ENCODE data around the gene CATSPER1. TPM values are rescaled to one million over a fixed set of nuclear protein-coding genes. Genes with fewer than 3 reads are reported as not detected.

Gene CATSPER1
- total and polyA plus RNA-seq, 2 donors (not counting 3 experiments of a cell fraction or from before 2014, with no cell fraction given): 0.68 to 1.0 TPM

GRCh38 chr11:66037327-66037726 is 11.0 kb upstream of the CATSPER1 start:
- Histone ChIP-seq H3K4me3 (replicated peaks in 1 of 3; ENCODE audit: insufficient read depth in 1 of 3, low read depth in 1 of 3, low read length in 3 of 3) (no peak overlapping the region), H4K20me1 (replicated peaks; ENCODE audit: control insufficient read depth, extremely low read depth, insufficient read depth, low read length) (no peaks in the 10 kb centered on the region), H3K9me1 (replicated peaks; ENCODE audit: control insufficient read depth, extremely low read depth, insufficient read depth, low read length) (no peaks in the 10 kb centered on the region), H3K27me3 (ENCODE audit: control insufficient read depth in 2 of 2, insufficient read depth in 2 of 2, low read length in 2 of 2) (peaks cover 0 to 10% of the 10 kb centered on the region in 2 experiments), H3K4me1 (ENCODE audit: control insufficient read depth, extremely low read depth, insufficient read depth, low read length) (no peaks in the 10 kb centered on the region), H3K27ac (ENCODE audit: insufficient read depth, low read depth, low read length) (no peak overlapping the region), H3K36me3 (ENCODE audit: control insufficient read depth in 2 of 2, extremely low read depth in 1 of 2, insufficient read depth in 2 of 2, low read length in 2 of 2) (no peaks in the 10 kb centered on the region), H3K4me2 (ENCODE audit: insufficient read depth, low read length) (no peak overlapping the region), H3K9ac (replicated peaks; ENCODE audit: extremely low read depth, insufficient read depth, low read length) (no peak overlapping the region), H2AFZ (ENCODE audit: low read depth, low read length) (no peak overlapping the region), H3K79me2 (ENCODE audit: control insufficient read depth, insufficient read depth, low read length) (no peaks in the 10 kb centered on the region), H3K9me3 (replicated peaks; ENCODE audit: control insufficient read depth, insufficient read depth, low read length) (no peaks in the 10 kb centered on the region)
- CTCF ChIA-PET: interaction anchor here (1.5 to 3.3 kb wide), 2 partner anchors 8 to 15 kb away, joined by 6 to 18 read pairs; no protein-coding TSS in a partner anchor
- BruUV-seq (replicated peaks): no TSS peak
- intact Hi-C loops (cut with micrococcal nuclease) (no loop called here), dilution Hi-C loops (cut with MboI; ENCODE audit: extremely low pct_ligation_motif_present, low sequenced_read_pairs) (no loop called here)
- DNase-seq (ENCODE audit: low read depth, low spot score) (no peak), FAIRE-seq (no peak)
- no peak for TF ChIP-seq EZH2 (IDR thresholded peaks at IDR 0.05; ENCODE audit: borderline replicate concordance, low read depth, low read length, severe bottlenecking)
- TF ChIP-seq GATA2 (IDR thresholded peaks at IDR 0.05; ENCODE audit: insufficient read depth, insufficient read length, low read depth, low read length): no peak
- no peak for TF ChIP-seq FOS (IDR thresholded peaks at IDR 0.05; ENCODE audit: borderline replicate concordance, insufficient read depth, low read length)
- TF ChIP-seq MYC (IDR thresholded peaks at IDR 0.05; ENCODE audit: low read depth, low read length): no peak
- TF ChIP-seq POLR2AphosphoS5 (IDR thresholded peaks at IDR 0.05; ENCODE audit: insufficient read depth, low read depth, low read length): no peak
- no peak for TF ChIP-seq JUN (IDR thresholded peaks at IDR 0.05; ENCODE audit: borderline replicate concordance, insufficient read depth, insufficient read length, low read depth)
- TF ChIP-seq, protein P1, sequence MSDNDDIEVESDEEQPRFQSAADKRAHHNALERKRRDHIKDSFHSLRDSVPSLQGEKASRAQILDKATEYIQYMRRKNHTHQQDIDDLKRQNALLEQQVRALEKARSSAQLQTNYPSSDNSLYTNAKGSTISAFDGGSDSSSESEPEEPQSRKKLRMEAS (IDR thresholded peaks at IDR 0.05; ENCODE audit: insufficient read depth, insufficient read length): no peak
- no peak for TF ChIP-seq POLR2A (IDR thresholded peaks at IDR 0.05; ENCODE audit: low read depth, low read length)
- TF ChIP-seq, protein P2, sequence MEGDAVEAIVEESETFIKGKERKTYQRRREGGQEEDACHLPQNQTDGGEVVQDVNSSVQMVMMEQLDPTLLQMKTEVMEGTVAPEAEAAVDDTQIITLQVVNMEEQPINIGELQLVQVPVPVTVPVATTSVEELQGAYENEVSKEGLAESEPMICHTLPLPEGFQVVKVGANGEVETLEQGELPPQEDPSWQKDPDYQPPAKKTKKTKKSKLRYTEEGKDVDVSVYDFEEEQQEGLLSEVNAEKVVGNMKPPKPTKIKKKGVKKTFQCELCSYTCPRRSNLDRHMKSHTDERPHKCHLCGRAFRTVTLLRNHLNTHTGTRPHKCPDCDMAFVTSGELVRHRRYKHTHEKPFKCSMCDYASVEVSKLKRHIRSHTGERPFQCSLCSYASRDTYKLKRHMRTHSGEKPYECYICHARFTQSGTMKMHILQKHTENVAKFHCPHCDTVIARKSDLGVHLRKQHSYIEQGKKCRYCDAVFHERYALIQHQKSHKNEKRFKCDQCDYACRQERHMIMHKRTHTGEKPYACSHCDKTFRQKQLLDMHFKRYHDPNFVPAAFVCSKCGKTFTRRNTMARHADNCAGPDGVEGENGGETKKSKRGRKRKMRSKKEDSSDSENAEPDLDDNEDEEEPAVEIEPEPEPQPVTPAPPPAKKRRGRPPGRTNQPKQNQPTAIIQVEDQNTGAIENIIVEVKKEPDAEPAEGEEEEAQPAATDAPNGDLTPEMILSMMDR (IDR thresholded peaks at IDR 0.05; ENCODE audit: extremely low read depth in 1 of 2, insufficient read depth in 1 of 2, low read depth in 1 of 2, low read length in 2 of 2): no peak
- POLR2A ChIA-PET: no interaction called here

All from endothelial cell of umbilical vein (primary cell).